Keratinocyte (primary cell): Measurements from ENCODE around the gene SEC14L2.

ENCODE experiments used
- EZH2 ChIP-seq: IDR thresholded peaks from one replicate; pipeline ENCODE4 v1.6.1; 2012; ENCODE audit warnings: inconsistent platforms, mild to moderate bottlenecking, low read length, moderate library complexity
- TF ChIP-seq, protein P1 (sequence below), 3 experiments: IDR thresholded peaks in 1 of 3; conservative IDR thresholded peaks in 1 of 3; optimal IDR thresholded peaks in 1 of 3; 2 replicates in 2 of 3; 3 replicates in 1 of 3; pipeline versions ENCODE3 to v1.5.1; 2011; ENCODE audit warnings: low read length in 3 of 3, mild to moderate bottlenecking in 3 of 3, moderate library complexity in 2 of 3, control low read depth in 1 of 3, inconsistent platforms in 1 of 3; ENCODE audit not compliant: insufficient read depth in 2 of 3; ENCODE audit errors: extremely low read depth in 1 of 3

DNA sequence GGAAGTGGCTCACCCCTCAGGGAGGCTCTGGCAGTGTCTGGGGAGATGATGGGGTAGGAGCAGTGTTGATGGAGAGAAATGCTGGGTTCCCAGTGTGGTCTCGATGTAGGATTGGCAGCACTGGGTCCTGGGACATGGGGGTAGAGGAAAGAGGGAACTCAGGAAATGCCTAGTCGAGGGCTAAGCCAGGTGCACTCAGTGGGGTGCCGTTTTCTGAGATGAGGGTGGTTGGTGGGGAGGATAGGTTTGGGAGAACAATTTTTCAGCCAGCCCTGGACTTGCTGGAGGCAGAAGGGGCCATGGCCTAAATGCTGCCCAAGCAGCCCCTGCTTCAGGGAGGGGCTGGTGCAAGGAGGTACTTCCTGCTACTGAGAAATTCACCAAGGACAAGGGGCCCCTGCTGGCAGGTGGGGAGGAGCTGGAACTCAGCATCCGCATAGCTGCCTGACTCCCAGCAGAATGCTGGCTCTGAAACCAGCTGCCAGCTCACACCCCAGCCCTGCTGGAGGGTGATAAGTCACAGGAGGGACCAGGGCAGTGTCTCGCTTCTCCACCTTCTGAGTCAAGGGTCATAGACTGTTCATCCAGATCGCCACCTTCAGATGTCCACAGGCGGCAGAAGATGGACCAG lies 34.1 kb upstream of the SEC14L2 start:
- TF ChIP-seq, protein P1, sequence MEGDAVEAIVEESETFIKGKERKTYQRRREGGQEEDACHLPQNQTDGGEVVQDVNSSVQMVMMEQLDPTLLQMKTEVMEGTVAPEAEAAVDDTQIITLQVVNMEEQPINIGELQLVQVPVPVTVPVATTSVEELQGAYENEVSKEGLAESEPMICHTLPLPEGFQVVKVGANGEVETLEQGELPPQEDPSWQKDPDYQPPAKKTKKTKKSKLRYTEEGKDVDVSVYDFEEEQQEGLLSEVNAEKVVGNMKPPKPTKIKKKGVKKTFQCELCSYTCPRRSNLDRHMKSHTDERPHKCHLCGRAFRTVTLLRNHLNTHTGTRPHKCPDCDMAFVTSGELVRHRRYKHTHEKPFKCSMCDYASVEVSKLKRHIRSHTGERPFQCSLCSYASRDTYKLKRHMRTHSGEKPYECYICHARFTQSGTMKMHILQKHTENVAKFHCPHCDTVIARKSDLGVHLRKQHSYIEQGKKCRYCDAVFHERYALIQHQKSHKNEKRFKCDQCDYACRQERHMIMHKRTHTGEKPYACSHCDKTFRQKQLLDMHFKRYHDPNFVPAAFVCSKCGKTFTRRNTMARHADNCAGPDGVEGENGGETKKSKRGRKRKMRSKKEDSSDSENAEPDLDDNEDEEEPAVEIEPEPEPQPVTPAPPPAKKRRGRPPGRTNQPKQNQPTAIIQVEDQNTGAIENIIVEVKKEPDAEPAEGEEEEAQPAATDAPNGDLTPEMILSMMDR (optimal IDR thresholded peaks at IDR 0.05 in 1 of 3, IDR thresholded peaks at IDR 0.05 in 1 of 3, conservative IDR thresholded peaks at IDR 0.05 in 1 of 3; ENCODE audit: extremely low read depth in 1 of 3, insufficient read depth in 2 of 3, low read length in 3 of 3) = no peak
- no peak for TF ChIP-seq EZH2
